ENCODE results near the gene BCR.
A peak's percentile ranks its signal among the peaks of the same experiment; 100 is the strongest.
"Not testable (repeated sequence)": the region's sequence is repeated elsewhere in the genome, so short reads cannot be mapped to it uniquely, and the experiment has no call there.

BCR gene

DNA sequence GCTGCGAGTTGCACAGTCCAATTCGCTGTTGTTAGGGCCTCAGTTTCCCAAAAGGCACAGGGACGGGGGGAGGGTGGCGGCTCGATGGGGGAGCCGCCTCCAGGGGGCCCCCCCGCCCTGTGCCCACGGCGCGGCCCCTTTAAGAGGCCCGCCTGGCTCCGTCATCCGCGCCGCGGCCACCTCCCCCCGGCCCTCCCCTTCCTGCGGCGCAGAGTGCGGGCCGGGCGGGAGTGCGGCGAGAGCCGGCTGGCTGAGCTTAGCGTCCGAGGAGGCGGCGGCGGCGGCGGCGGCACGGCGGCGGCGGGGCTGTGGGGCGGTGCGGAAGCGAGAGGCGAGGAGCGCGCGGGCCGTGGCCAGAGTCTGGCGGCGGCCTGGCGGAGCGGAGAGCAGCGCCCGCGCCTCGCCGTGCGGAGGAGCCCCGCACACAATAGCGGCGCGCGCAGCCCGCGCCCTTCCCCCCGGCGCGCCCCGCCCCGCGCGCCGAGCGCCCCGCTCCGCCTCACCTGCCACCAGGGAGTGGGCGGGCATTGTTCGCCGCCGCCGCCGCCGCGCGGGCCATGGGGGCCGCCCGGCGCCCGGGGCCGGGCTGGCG, at the start of gene BCR:
BCR (plus strand) TSS at position 209 of the 592 bp plus-strand sequence. CDS start 452 bp downstream, outside the sequence.
- peak; percentile 68 for DNase-seq (ENCODE audit: low read depth, low spot score)
- peak within 1 kb of the TSS; percentile 63 for H3K4me3 ChIP-seq (ENCODE audit: low read depth, low read length)
- in situ Hi-C loops (cut with HindIII; ENCODE audit: low sequenced_read_pairs) = no loop called here
- TF ChIP-seq, protein P1, sequence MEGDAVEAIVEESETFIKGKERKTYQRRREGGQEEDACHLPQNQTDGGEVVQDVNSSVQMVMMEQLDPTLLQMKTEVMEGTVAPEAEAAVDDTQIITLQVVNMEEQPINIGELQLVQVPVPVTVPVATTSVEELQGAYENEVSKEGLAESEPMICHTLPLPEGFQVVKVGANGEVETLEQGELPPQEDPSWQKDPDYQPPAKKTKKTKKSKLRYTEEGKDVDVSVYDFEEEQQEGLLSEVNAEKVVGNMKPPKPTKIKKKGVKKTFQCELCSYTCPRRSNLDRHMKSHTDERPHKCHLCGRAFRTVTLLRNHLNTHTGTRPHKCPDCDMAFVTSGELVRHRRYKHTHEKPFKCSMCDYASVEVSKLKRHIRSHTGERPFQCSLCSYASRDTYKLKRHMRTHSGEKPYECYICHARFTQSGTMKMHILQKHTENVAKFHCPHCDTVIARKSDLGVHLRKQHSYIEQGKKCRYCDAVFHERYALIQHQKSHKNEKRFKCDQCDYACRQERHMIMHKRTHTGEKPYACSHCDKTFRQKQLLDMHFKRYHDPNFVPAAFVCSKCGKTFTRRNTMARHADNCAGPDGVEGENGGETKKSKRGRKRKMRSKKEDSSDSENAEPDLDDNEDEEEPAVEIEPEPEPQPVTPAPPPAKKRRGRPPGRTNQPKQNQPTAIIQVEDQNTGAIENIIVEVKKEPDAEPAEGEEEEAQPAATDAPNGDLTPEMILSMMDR (IDR thresholded peaks at IDR 0.05; ENCODE audit: low read depth, low read length) = no peak

DNA sequence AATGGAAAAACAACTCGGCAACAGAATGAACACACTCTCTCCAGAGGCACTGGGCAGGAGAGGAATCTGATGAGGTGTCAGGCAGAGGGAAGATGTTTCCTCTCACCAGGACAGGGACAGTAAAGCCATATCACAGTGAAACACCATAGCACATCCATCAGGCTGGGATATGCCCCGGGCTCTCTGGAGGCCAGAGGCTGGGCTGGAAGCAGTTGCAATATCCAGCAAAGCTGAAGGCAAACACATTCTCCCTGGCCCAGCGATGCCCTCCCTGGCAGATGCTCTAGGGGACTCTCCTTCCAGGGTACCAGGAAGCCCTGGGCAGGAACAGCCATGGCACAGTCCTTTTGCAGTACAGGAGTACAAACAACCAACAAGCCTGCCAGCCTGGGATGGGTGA, 49.6 kb upstream of the BCR start:
- TF ChIP-seq, protein P1 (IDR thresholded peaks at IDR 0.05; ENCODE audit: low read depth, low read length) = no peak
- no peak for DNase-seq (ENCODE audit: low read depth, low spot score)
- H3K4me3 ChIP-seq (ENCODE audit: low read depth, low read length) = no peak overlapping the region
- in situ Hi-C loops (cut with HindIII; ENCODE audit: low sequenced_read_pairs) = no loop called here

DNA sequence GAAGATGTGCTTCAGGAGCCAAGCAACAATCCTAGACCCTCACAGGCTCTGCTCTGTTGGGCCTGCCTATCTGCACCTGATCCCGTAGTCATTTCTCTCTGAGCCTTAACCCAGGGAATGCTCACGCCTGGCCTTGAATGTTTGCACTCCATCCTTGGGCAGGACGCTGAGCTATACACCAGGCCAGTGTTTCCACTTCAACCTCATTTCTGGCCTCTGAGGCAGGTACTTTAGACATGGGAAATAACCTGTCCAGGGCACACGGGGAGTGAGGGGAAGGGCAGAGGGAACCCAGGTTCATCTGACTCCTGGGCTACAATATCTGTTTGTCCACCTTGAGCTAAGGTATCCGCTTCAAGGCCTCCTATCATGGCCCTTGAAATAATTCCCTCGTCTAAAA, 48.4 kb upstream of the BCR start:
- no peak overlapping the region for H3K4me3 ChIP-seq (ENCODE audit: low read depth, low read length)
- in situ Hi-C loops (cut with HindIII; ENCODE audit: low sequenced_read_pairs) = no loop called here
- DNase-seq (ENCODE audit: low read depth, low spot score) = no peak
- TF ChIP-seq, protein P1 (IDR thresholded peaks at IDR 0.05; ENCODE audit: low read depth, low read length) = no peak

DNA sequence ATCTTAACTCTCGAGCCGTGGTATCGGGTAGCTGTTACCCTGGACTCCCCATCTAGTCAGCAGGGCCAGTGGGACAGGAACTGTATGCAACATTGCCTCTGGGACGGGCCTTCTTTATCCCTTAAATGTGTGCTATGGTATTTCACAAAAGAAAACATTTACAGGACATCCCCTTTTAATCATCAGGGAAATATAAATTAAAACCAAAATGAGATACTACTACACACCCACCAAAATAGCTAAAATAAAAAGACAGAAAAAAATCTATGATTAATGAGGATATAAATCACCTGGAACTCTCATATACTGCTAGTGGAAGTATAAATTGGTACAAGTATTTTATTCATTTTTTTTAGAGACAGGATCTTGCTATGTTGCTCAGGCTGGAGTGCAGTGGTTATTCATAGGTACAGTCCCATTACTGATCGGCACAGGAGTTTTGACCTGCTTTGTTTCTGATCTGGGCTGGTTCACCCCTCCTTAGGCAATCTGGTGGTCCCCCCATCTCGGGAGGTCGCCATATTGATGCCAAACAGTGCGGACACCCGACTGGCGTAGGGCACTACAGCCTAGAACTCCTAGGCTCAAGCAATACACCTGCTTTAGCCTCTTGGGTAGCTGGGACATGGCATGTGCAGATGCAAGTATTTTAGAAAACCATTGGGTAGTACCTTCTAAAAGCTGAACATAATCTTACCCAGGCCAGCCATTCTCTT, 47.8 kb upstream of the BCR start:
- no peak overlapping the region for H3K4me3 ChIP-seq (ENCODE audit: low read depth, low read length)
- no peak for DNase-seq (ENCODE audit: low read depth, low spot score)
- in situ Hi-C loops (cut with HindIII; ENCODE audit: low sequenced_read_pairs) = no loop called here
- TF ChIP-seq, protein P1 (IDR thresholded peaks at IDR 0.05; ENCODE audit: low read depth, low read length) = no peak

DNA sequence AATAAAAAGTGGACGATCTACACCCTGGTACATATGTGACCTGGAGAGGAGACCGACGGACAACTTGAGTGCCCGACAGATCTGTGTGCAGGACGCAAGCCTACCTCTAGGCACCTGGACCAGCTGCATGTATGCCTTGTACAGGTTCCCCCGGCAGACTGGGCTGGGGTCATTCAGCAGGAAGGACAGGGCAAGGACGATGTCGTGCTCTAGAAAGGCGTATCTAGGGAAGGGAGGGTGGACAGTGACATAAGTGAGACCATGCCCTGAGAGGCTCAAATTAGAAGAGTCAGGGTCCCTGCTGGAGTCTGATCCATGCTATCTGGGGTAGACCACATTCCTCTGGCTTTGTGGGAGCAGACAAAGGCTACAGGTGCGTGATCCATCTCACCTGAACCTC, 46.4 kb upstream of the BCR start:
- no peak overlapping the region for H3K4me3 ChIP-seq (ENCODE audit: low read depth, low read length)
- TF ChIP-seq, protein P1 (IDR thresholded peaks at IDR 0.05; ENCODE audit: low read depth, low read length) = no peak
- DNase-seq (ENCODE audit: low read depth, low spot score) = no peak
- in situ Hi-C loops (cut with HindIII; ENCODE audit: low sequenced_read_pairs) = no loop called here

DNA sequence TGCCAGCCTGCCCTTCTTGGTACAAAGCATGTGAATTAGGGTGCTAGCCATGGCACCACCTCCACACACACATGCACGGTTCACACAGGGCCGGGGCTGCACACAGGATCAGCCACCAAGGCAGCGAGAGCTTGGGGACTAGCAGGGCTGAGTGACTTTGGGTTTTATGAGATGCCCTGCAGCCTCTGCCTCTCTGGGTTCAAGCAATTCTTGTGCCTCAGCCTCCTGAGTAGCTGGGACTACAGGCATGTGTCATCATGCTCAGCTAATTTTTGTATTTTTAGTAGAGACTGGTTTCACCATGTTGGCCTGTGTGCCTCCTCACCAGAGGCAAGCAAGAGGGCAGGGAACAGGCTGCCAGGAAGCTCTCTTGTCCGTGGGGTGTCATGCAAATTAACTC, 43.3 kb upstream of the BCR start:
- in situ Hi-C loops (cut with HindIII; ENCODE audit: low sequenced_read_pairs); DNase-seq (ENCODE audit: low read depth, low spot score); H3K4me3 ChIP-seq (ENCODE audit: low read depth, low read length): not testable (repeated sequence)

DNA sequence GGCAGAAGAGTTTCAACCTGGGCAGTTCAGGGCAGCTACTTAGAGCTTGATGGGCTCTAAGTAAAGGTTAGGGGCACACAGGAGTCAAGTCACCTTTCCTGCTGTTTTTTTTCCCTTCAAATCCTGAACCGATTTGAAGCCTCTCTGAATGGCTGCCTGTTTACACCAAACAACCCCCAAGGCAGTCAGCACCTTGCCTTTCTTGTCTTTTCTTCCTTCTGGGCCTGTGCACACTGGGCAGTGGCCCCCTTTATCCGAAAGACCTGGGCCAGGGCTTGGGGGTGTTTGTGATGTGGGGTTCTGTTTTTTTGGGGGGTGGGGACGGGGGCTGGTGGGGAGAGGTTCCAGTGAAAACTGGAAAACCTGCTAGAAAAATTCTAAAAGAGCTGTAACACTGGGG, 42.8 kb upstream of the BCR start:
- in situ Hi-C loops (cut with HindIII; ENCODE audit: low sequenced_read_pairs) = no loop called here
- H3K4me3 ChIP-seq (ENCODE audit: low read depth, low read length) = no peak overlapping the region
- DNase-seq (ENCODE audit: low read depth, low spot score) = no peak
- TF ChIP-seq, protein P1 (IDR thresholded peaks at IDR 0.05; ENCODE audit: low read depth, low read length) = no peak
